Cardiac muscle cell (in vitro differentiated cells and primary cell): ENCODE data around the gene ENPP5. TPM values are rescaled to one million over a fixed set of nuclear protein-coding genes. Genes with fewer than 3 reads are reported as not detected.

ENCODE experiments used
- DNase-seq, 2 donors: peaks; one replicate each; pipeline versions ENCODE4 v3.0.0 to v3.0.0-alpha.2; 2010 to 2017; ENCODE audit warnings: low read depth in 1 of 2, low spot score in 1 of 2
- H3K27ac ChIP-seq: fragments of 200-600 bp; sonication (generic); 2 replicates; pipeline ENCODE4 v1.5.1; 2016
- H3K27me3 ChIP-seq: fragments of 200-600 bp; sonication (generic); 2 replicates; pipeline ENCODE4 v1.6.0; 2016; ENCODE audit warnings: control low read depth
- H3K36me3 ChIP-seq: fragments of 200-600 bp; sonication (generic); 2 replicates; pipeline ENCODE4 v1.5.1; 2016; ENCODE audit warnings: control low read depth
- H3K4me1 ChIP-seq: fragments of 200-600 bp; sonication (generic); 2 replicates; pipeline ENCODE4 v1.8.1; 2017; ENCODE audit warnings: low read depth, mild to moderate bottlenecking, mixed run types
- H3K4me3 ChIP-seq: fragments of 200-600 bp; sonication (generic); 2 replicates; pipeline ENCODE4 v1.5.1; 2016; ENCODE audit warnings: mild to moderate bottlenecking
- H3K9me3 ChIP-seq: fragments of 200-600 bp; sonication (generic); 2 replicates; pipeline ENCODE4 v1.5.1; 2017; ENCODE audit warnings: low read depth, mild to moderate bottlenecking, control low read depth
- CTCF ChIP-seq: IDR thresholded peaks from 2 replicates; pipeline ENCODE4 v1.5.1; 2012; ENCODE audit warnings: low read depth, mild to moderate bottlenecking, low read length
- polyA plus RNA-seq: library from polyadenylated mRNA; unstranded; fragments of >200 nt; fragmentation: Nextera tagmentation; extraction: Ambion mirVana; gene quantifications from 2 replicates; pipeline ENCODE4 v1.2.1, GENCODE V29; 2016
- total RNA-seq: library from RNA; depleted of rRNA; stranded (reverse); fragments of >200 nt; gene quantifications from 2 replicates; pipeline ENCODE4 v1.2.3, GENCODE V29; 2016

ENPP5 gene
- total and polyA plus RNA-seq, 2 experiments from 2014 or later = 3.7 to 5.4 TPM

DNA sequence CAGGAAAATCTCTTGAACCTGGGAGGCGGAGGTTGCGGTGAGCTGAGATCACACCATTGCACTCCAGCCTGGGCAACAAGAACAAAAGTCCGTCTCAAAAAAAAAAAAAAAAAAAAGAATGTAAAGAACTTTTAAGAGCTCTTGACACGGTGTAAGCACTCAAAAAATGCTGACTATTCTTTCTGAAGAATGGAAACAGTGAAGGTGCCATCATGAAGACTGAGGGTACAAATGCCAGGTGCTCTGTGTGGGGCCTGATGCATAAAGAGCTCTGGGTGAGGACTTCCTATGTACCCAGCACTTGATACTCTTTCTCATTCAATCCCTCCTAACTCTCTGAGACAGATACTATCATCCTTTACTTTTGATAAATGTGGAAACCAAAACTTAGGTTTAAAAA, 45.0 kb upstream of the ENPP5 start:
- H3K36me3 ChIP-seq = no peaks in the 10 kb centered on the region
- no peaks in the 10 kb centered on the region for H3K9me3 ChIP-seq
- H3K4me3 ChIP-seq = no peak overlapping the region
- no peaks in the 10 kb centered on the region for H3K27me3 ChIP-seq
- no peak overlapping the region for H3K27ac ChIP-seq
- peaks cover 3% of the 10 kb centered on the region for H3K4me1 ChIP-seq
- no peak for TF ChIP-seq CTCF
- no peak for DNase-seq

- no peak for DNase-seq
- no peak overlapping the region for H3K27ac ChIP-seq
- H3K27me3 ChIP-seq = no peaks in the 10 kb centered on the region
- H3K36me3 ChIP-seq = no peaks in the 10 kb centered on the region
- peaks cover 2% of the 10 kb centered on the region for H3K4me1 ChIP-seq
- no peaks in the 10 kb centered on the region for H3K9me3 ChIP-seq
- TF ChIP-seq CTCF = no peak
- no peak overlapping the region for H3K4me3 ChIP-seq
These were observed 44.4 kb upstream of the ENPP5 start for GRCh38 chr6:46215213-46215612.

GRCh38 chr6:46211917-46212316, 41.1 kb upstream of the ENPP5 start:
- Histone ChIP-seq H3K27me3 (no peaks in the 10 kb centered on the region), H3K36me3 (no peaks in the 10 kb centered on the region), H3K4me1 (no peaks in the 10 kb centered on the region), H3K9me3 (no peaks in the 10 kb centered on the region), H3K27ac (no peak overlapping the region), H3K4me3 (no peak overlapping the region)
- no peak for TF ChIP-seq CTCF
- DNase-seq = no peak

GRCh38 chr6:46210294-46210693, 39.5 kb upstream of the ENPP5 start:
- Histone ChIP-seq H3K27ac (no peak overlapping the region), H3K4me1 (no peaks in the 10 kb centered on the region), H3K9me3 (no peaks in the 10 kb centered on the region), H3K36me3 (no peaks in the 10 kb centered on the region), H3K27me3 (no peaks in the 10 kb centered on the region), H3K4me3 (no peak overlapping the region)
- no peak for TF ChIP-seq CTCF
- DNase-seq = no peak

GRCh38 chr6:46208303-46208702, 37.5 kb upstream of the ENPP5 start:
- Histone ChIP-seq H3K36me3 (no peaks in the 10 kb centered on the region), H3K4me1 (no peaks in the 10 kb centered on the region), H3K27me3 (no peaks in the 10 kb centered on the region), H3K4me3 (no peak overlapping the region), H3K9me3 (no peaks in the 10 kb centered on the region), H3K27ac (no peak overlapping the region)
- no peak for TF ChIP-seq CTCF
- DNase-seq = no peak

DNA sequence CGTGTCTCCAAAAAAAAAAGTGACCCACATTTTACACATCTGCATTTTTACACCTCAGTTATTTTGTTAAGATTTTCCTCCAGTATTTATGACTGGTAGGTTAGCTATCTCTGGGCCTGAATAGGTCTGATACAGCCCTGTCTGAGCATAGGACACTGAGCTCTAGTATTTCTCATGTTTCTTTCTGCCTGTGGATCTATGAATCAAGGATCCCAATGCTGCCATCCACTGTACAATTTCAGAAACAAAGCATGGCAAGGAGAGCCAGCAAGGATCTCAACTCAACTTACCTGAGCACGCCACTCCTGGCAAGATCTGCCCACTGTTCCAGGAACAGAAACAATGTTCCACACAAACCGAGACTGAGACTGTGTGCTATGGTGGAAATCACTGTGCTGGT, 36.4 kb upstream of the ENPP5 start:
- DNase-seq = no peak
- H3K4me3 ChIP-seq = no peak overlapping the region
- no peaks in the 10 kb centered on the region for H3K36me3 ChIP-seq
- no peaks in the 10 kb centered on the region for H3K9me3 ChIP-seq
- no peaks in the 10 kb centered on the region for H3K4me1 ChIP-seq
- TF ChIP-seq CTCF = no peak
- H3K27ac ChIP-seq = no peak overlapping the region
- no peaks in the 10 kb centered on the region for H3K27me3 ChIP-seq
